GM21528 (cell line): ENCODE measurements around the gene GKN1.

Experiments
- ATAC-seq: cut with Tn5 transposase; IDR thresholded peaks from one replicate; pipeline ENCODE4 v1.9.1; 2021; ENCODE audit warnings: mild to moderate bottlenecking, moderate library complexity; ENCODE audit not compliant: unreplicated experiment, low FRiP score

GKN1 gene

GRCh38 chr2:69001879-69002278, 27.4 kb downstream of the GKN1 start:
- ATAC-seq, result no peak

- no peak for ATAC-seq
Observed at GRCh38 chr2:69003731-69004130, 29.3 kb downstream of the GKN1 start.

- ATAC-seq, result no peak
Observed at GRCh38 chr2:69007169-69007568, 32.7 kb downstream of the GKN1 start.

GRCh38 chr2:69007603-69008002, 33.2 kb downstream of the GKN1 start:
- no peak for ATAC-seq

GRCh38 chr2:69010437-69011194, 36.2 kb downstream of the GKN1 start:
- no peak for ATAC-seq

- ATAC-seq, result no peak
Observed at GRCh38 chr2:69011611-69012157, 37.2 kb downstream of the GKN1 start.

GRCh38 chr2:69012310-69013141, 38.1 kb downstream of the GKN1 start:
- no peak for ATAC-seq

- ATAC-seq, result no peak
Observed at GRCh38 chr2:69013142-69013839, 38.9 kb downstream of the GKN1 start, which contains the start of gene ANTXR1. TSS of gene ANTXR1 (plus strand) at chr2:69013179. CDS start at chr2:69013500, 321 bp downstream.

- ATAC-seq, result no peak
Observed at GRCh38 chr2:69013840-69014821, 39.7 kb downstream of the GKN1 start.

GRCh38 chr2:69017080-69017479, 42.6 kb downstream of the GKN1 start:
- ATAC-seq, result no peak

- no peak for ATAC-seq
Observed at GRCh38 chr2:69017835-69018234, 43.4 kb downstream of the GKN1 start.

GRCh38 chr2:69018678-69019095, 44.3 kb downstream of the GKN1 start:
- no peak for ATAC-seq

GRCh38 chr2:69020496-69021426, 46.3 kb downstream of the GKN1 start:
- no peak for ATAC-seq

- no peak for ATAC-seq
Observed at GRCh38 chr2:69021727-69022126, 47.3 kb downstream of the GKN1 start.

- no peak for ATAC-seq
Observed at GRCh38 chr2:69022548-69022947, 48.1 kb downstream of the GKN1 start.

GRCh38 chr2:69023236-69023635, 48.8 kb downstream of the GKN1 start:
- no peak for ATAC-seq

- ATAC-seq, result no peak
Observed at GRCh38 chr2:69026026-69026425, 51.6 kb downstream of the GKN1 start.

- ATAC-seq, result no peak
Observed at GRCh38 chr2:69026691-69027459, 52.4 kb downstream of the GKN1 start.
